ENCODE measurements around the gene RBMS1. TPM values are rescaled to one million over a fixed set of nuclear protein-coding genes. Genes with fewer than 3 reads are reported as not detected.

Gene RBMS1
- total and polyA plus RNA-seq, 2 experiments from 2014 or later: 55.5 to 94.8 TPM

DNA sequence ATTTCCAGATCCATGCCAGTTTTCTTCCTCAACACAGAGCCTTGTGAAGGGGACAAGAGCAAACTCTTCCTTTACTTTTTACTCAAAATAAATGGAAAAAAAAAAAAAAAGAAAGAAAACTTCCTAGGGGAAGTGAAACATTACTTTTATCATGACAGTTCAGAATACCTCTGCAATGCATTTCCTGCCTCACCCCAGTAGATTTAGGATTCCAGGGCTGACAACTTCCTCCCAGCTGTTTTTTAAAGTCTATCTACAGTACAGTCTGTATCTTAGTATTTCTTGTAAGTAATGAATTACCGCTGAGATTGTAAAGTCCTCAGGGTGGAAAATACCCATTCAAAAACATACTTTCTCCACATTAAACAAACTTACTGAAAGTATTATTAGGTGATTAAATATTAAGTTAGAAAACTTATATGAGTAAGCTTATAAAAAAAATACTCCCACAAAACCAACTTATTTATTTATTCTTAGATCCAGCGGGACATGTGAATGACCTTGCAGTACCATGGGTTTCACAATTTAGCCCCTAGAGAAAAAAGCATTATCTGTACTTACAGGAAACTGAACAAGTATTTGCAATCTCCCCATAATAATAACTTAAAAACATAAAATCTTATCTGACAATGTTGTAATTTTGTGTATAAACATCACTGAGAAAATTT is 117.7 kb downstream of the RBMS1 start:
- Histone ChIP-seq H3F3A (replicated peaks; ENCODE audit: low read depth) (no peaks in the 10 kb centered on the region), H3K4me2 (peak overlapping the region; percentile 37), H3K27ac (ENCODE audit: low read depth) (peak overlapping the region; percentile 1; the same call in 1 of the 2 replicates), H3K27me3 (ENCODE audit: insufficient read depth) (no peaks in the 10 kb centered on the region), H3K79me2 (replicated peaks; ENCODE audit: insufficient read depth) (peaks cover 85% of the 10 kb centered on the region), H3K9me2 (ENCODE audit: insufficient read depth) (no peaks in the 10 kb centered on the region), H3K4me1 (ENCODE audit: insufficient read depth) (peaks cover 85% of the 10 kb centered on the region), H3K4me3 (no peak overlapping the region), H4K20me1 (replicated peaks; ENCODE audit: insufficient read depth) (0 out of 2 replicates have a peak, but pooled peaks cover 5% of the 10 kb centered on the region), H2AFZ (no peak overlapping the region), H3K36me3 (ENCODE audit: insufficient read depth) (no peaks in the 10 kb centered on the region)
- H3K27ac Mint-ChIP-seq: peak overlapping the region; percentile 84
- DNase-seq (ENCODE audit: low spot score) (no peak), ATAC-seq (no peak)
- H3K9me3 Mint-ChIP-seq: no peaks in the 10 kb centered on the region
- H3K4me1 Mint-ChIP-seq: peaks cover 84% of the 10 kb centered on the region
- no peaks in the 10 kb centered on the region for H3K27me3 Mint-ChIP-seq (ENCODE audit: insufficient read depth, low read depth, poor library complexity)
- H3K36me3 Mint-ChIP-seq (ENCODE audit: low read depth): peaks cover 3% of the 10 kb centered on the region; the same call in 1 of the 3 replicates
- H3K4me3 Mint-ChIP-seq: no peak overlapping the region
- TF ChIP-seq ZNF331 (CRISPR knock-in tag; IDR thresholded peaks at IDR 0.05; ENCODE audit: low read depth): no peak
- no peak for TF ChIP-seq CREB1 (CRISPR knock-in tag; IDR thresholded peaks at IDR 0.05; ENCODE audit: low read depth)
- TF ChIP-seq CTCF (conservative IDR thresholded peaks at IDR 0.05; ENCODE audit: low read depth in 2 of 2): no peak
- no peak for TF ChIP-seq EZH2 (IDR thresholded peaks at IDR 0.05; ENCODE audit: low read depth, unreplicated experiment)
- TF ChIP-seq JUNB (IDR thresholded peaks at IDR 0.05; ENCODE audit: unreplicated experiment): no peak

GRCh38 chr2:160375037-160375436 is 118.6 kb downstream of the RBMS1 start:
- Mint-ChIP-seq H3K4me1 (peaks cover 77% of the 10 kb centered on the region), H3K4me3 (no peak overlapping the region), H3K36me3 (ENCODE audit: low read depth) (peaks cover 3% of the 10 kb centered on the region; the same call in 1 of the 3 replicates), H3K9me3 (no peaks in the 10 kb centered on the region), H3K27me3 (ENCODE audit: insufficient read depth, low read depth, poor library complexity) (no peaks in the 10 kb centered on the region), H3K27ac (peak overlapping the region; percentile 39; the same call in 1 of the 2 replicates)
- DNase-seq (ENCODE audit: low spot score) (no peak), ATAC-seq (no peak)
- no peak overlapping the region for H3K27ac ChIP-seq (ENCODE audit: low read depth)
- H3K9me2 ChIP-seq (ENCODE audit: insufficient read depth): no peaks in the 10 kb centered on the region
- 0 out of 2 replicates have a peak, but pooled peaks cover 5% of the 10 kb centered on the region for H4K20me1 ChIP-seq (replicated peaks; ENCODE audit: insufficient read depth)
- TF ChIP-seq, protein P1, sequence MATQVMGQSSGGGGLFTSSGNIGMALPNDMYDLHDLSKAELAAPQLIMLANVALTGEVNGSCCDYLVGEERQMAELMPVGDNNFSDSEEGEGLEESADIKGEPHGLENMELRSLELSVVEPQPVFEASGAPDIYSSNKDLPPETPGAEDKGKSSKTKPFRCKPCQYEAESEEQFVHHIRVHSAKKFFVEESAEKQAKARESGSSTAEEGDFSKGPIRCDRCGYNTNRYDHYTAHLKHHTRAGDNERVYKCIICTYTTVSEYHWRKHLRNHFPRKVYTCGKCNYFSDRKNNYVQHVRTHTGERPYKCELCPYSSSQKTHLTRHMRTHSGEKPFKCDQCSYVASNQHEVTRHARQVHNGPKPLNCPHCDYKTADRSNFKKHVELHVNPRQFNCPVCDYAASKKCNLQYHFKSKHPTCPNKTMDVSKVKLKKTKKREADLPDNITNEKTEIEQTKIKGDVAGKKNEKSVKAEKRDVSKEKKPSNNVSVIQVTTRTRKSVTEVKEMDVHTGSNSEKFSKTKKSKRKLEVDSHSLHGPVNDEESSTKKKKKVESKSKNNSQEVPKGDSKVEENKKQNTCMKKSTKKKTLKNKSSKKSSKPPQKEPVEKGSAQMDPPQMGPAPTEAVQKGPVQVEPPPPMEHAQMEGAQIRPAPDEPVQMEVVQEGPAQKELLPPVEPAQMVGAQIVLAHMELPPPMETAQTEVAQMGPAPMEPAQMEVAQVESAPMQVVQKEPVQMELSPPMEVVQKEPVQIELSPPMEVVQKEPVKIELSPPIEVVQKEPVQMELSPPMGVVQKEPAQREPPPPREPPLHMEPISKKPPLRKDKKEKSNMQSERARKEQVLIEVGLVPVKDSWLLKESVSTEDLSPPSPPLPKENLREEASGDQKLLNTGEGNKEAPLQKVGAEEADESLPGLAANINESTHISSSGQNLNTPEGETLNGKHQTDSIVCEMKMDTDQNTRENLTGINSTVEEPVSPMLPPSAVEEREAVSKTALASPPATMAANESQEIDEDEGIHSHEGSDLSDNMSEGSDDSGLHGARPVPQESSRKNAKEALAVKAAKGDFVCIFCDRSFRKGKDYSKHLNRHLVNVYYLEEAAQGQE (IDR thresholded peaks at IDR 0.05; ENCODE audit: unreplicated experiment): no peak
- TF ChIP-seq CTCF (conservative IDR thresholded peaks at IDR 0.05; ENCODE audit: low read depth in 2 of 2): no peak
- H3K36me3 ChIP-seq (ENCODE audit: insufficient read depth): no peaks in the 10 kb centered on the region
- H3K4me3 ChIP-seq: no peak overlapping the region
- no peak overlapping the region for H2AFZ ChIP-seq
- H3K4me2 ChIP-seq: peak overlapping the region; percentile 37; the same call in 1 of the 2 replicates
- H3K27me3 ChIP-seq (ENCODE audit: insufficient read depth): no peaks in the 10 kb centered on the region
- H3K4me1 ChIP-seq (ENCODE audit: insufficient read depth): peaks cover 77% of the 10 kb centered on the region
- H3K79me2 ChIP-seq (replicated peaks; ENCODE audit: insufficient read depth): peaks cover 85% of the 10 kb centered on the region
- no peaks in the 10 kb centered on the region for H3F3A ChIP-seq (replicated peaks; ENCODE audit: low read depth)

Measured in GM23338 (cell line).